C4-2B (cell line): Measurements from ENCODE around the gene SLC26A2.

ENCODE experiments used
- CTCF ChIP-seq: fragments of 450-650 bp; conservative IDR thresholded peaks from 2 replicates; pipeline ENCODE4 v1.5.1; 2017; ENCODE audit warnings: mild to moderate bottlenecking
- ZFX ChIP-seq: fragments of 450-650 bp; IDR thresholded peaks from 2 replicates; pipeline ENCODE4 v1.6.1; 2017

DNA sequence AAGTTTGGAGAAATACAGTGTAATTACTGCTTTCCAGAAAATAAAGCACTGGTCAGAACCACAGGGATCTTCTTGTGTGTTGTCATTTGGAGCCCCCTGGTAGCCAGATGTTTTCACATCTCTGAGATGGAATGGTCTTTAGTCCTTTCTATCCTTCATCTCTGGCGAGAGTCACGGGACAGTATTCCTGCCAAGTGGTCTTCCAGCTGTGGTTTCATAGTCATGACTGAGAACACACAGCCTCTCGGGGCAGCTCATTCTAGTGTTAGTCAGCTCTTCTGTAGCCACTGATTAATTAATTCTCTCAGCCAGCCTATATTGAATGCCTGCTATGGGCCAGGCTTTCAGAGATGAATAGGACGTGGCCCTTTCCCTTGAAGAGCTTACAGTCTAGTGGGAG lies 74.1 kb downstream of the SLC26A2 start:
- TF ChIP-seq CTCF = no peak
- TF ChIP-seq ZFX = no peak
